Measurements from ENCODE around the gene SPATA17.

- TF ChIP-seq CTCF (IDR thresholded peaks at IDR 0.05) (no peak), POLR2A (IDR thresholded peaks at IDR 0.05) (no peak), POLR2AphosphoS5 (IDR thresholded peaks at IDR 0.05) (no peak)
Measured at GRCh38 chr1:217661407-217661806, 30.3 kb downstream of the SPATA17 start.

All from prostate gland (tissue), 2 donors.